ENCODE results near the gene CHRNA10. TPM values are rescaled to one million over a fixed set of nuclear protein-coding genes. Genes with fewer than 3 reads are reported as not detected.

Gene CHRNA10
- total and polyA plus RNA-seq, 2 experiments from 2014 or later = 0.53 TPM; not detected in 1

GRCh38 chr11:3675971-3676370, 4.8 kb upstream of the CHRNA10 start:
- Histone ChIP-seq H3K27me3 (no peaks in the 10 kb centered on the region), H3K27ac (no peak overlapping the region), H2AFZ (no peak overlapping the region), H4K20me1 (ENCODE audit: insufficient read depth, poor library complexity, severe bottlenecking) (no peaks in the 10 kb centered on the region), H3K4me1 (ENCODE audit: insufficient read depth) (no peaks in the 10 kb centered on the region), H3K4me3 (no peak overlapping the region), H3K9me3 (ENCODE audit: low read depth) (no peaks in the 10 kb centered on the region), H3K36me3 (replicated peaks; ENCODE audit: insufficient read depth, low read depth) (no peaks in the 10 kb centered on the region), H3K4me2 (no peak overlapping the region), H3K9me2 (replicated peaks; ENCODE audit: insufficient read depth) (no peaks in the 10 kb centered on the region), H3K79me2 (no peaks in the 10 kb centered on the region)
- WGBS (ENCODE audit: low lambda C conversion rate, missing lambda C conversion rate) = 98% methylated on average over 11 of the region's 11 CpGs
- TF ChIP-seq EZH2 (IDR thresholded peaks at IDR 0.05; ENCODE audit: borderline replicate concordance) (no peak), EZH2phosphoT487 (IDR thresholded peaks at IDR 0.05; ENCODE audit: low read depth, severe bottlenecking, unreplicated experiment) (no peak)
- DNase-seq (ENCODE audit: low spot score) = no peak

- no peak for DNase-seq (ENCODE audit: low spot score)
- H3K27ac ChIP-seq = no peak overlapping the region
- no peaks in the 10 kb centered on the region for H3K9me3 ChIP-seq (ENCODE audit: low read depth)
- H3K4me1 ChIP-seq (ENCODE audit: insufficient read depth) = no peaks in the 10 kb centered on the region
- TF ChIP-seq EZH2phosphoT487 (IDR thresholded peaks at IDR 0.05; ENCODE audit: low read depth, severe bottlenecking, unreplicated experiment) (no peak), CTCF (IDR thresholded peaks at IDR 0.05; ENCODE audit: poor library complexity) (no peak)
- H3K4me3 ChIP-seq = no peak overlapping the region
- H3K4me2 ChIP-seq = no peak overlapping the region
- H2AFZ ChIP-seq = no peak overlapping the region
- no peaks in the 10 kb centered on the region for H4K20me1 ChIP-seq (ENCODE audit: insufficient read depth, poor library complexity, severe bottlenecking)
- no peaks in the 10 kb centered on the region for H3K36me3 ChIP-seq (replicated peaks; ENCODE audit: insufficient read depth, low read depth)
- WGBS (ENCODE audit: low lambda C conversion rate, missing lambda C conversion rate) = 95% methylated on average over 1 of the region's 1 CpG
- H3K27me3 ChIP-seq = no peaks in the 10 kb centered on the region
- no peaks in the 10 kb centered on the region for H3K79me2 ChIP-seq
- no peaks in the 10 kb centered on the region for H3K9me2 ChIP-seq (replicated peaks; ENCODE audit: insufficient read depth)
Observed at GRCh38 chr11:3674189-3674588, 3.0 kb upstream of the CHRNA10 start.

GRCh38 chr11:3669742-3670183, 1.4 kb downstream of the CHRNA10 start:
- H3K4me2 ChIP-seq = no peak overlapping the region
- WGBS (ENCODE audit: low lambda C conversion rate, missing lambda C conversion rate) = 90% methylated on average over 5 of the region's 5 CpGs
- H3K36me3 ChIP-seq (replicated peaks; ENCODE audit: insufficient read depth, low read depth) = no peaks in the 10 kb centered on the region
- no peaks in the 10 kb centered on the region for H3K9me3 ChIP-seq (ENCODE audit: low read depth)
- no peaks in the 10 kb centered on the region for H3K9me2 ChIP-seq (replicated peaks; ENCODE audit: insufficient read depth)
- TF ChIP-seq CTCF (IDR thresholded peaks at IDR 0.05; ENCODE audit: poor library complexity) (no peak), EZH2phosphoT487 (IDR thresholded peaks at IDR 0.05; ENCODE audit: low read depth, severe bottlenecking, unreplicated experiment) (no peak), EZH2 (IDR thresholded peaks at IDR 0.05; ENCODE audit: borderline replicate concordance) (no peak)
- no peaks in the 10 kb centered on the region for H4K20me1 ChIP-seq (ENCODE audit: insufficient read depth, poor library complexity, severe bottlenecking)
- H3K4me3 ChIP-seq = no peak overlapping the region
- DNase-seq (ENCODE audit: low spot score) = no peak
- no peak overlapping the region for H2AFZ ChIP-seq
- H3K27ac ChIP-seq = no peak overlapping the region
- H3K27me3 ChIP-seq = no peaks in the 10 kb centered on the region
- H3K4me1 ChIP-seq (ENCODE audit: insufficient read depth) = no peaks in the 10 kb centered on the region
- H3K79me2 ChIP-seq = no peaks in the 10 kb centered on the region

DNA sequence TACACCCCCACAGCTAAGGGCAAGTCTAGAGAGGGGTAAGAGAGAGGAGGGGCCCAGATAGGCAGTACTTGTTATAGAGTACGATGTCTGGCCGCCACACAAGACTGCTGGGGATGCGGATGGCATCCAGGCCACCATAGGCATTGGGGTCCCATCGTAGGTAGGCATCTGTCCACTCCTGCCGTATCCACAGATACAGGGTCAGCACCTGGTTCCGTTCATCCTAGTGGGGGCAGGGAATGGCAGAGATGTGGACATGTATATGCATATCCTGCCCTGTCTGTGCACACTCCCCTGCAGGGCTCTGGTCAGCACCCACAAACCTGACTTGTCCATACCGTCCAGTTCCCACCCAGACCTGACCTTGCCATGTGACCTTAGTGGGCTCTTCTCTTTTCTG, 2.1 kb downstream of the CHRNA10 start:
- TF ChIP-seq CTCF (IDR thresholded peaks at IDR 0.05; ENCODE audit: poor library complexity) = no peak
- TF ChIP-seq EZH2 (IDR thresholded peaks at IDR 0.05; ENCODE audit: borderline replicate concordance) = no peak
- TF ChIP-seq EZH2phosphoT487 (IDR thresholded peaks at IDR 0.05; ENCODE audit: low read depth, severe bottlenecking, unreplicated experiment) = no peak
- no peak for DNase-seq (ENCODE audit: low spot score)
- Histone ChIP-seq H3K4me3 (no peak overlapping the region), H3K9me2 (replicated peaks; ENCODE audit: insufficient read depth) (no peaks in the 10 kb centered on the region), H3K36me3 (replicated peaks; ENCODE audit: insufficient read depth, low read depth) (no peaks in the 10 kb centered on the region), H2AFZ (no peak overlapping the region), H3K4me2 (no peak overlapping the region), H3K27ac (no peak overlapping the region), H3K79me2 (no peaks in the 10 kb centered on the region), H4K20me1 (ENCODE audit: insufficient read depth, poor library complexity, severe bottlenecking) (no peaks in the 10 kb centered on the region), H3K27me3 (no peaks in the 10 kb centered on the region), H3K9me3 (ENCODE audit: low read depth) (no peaks in the 10 kb centered on the region), H3K4me1 (ENCODE audit: insufficient read depth) (no peaks in the 10 kb centered on the region)
- WGBS (ENCODE audit: low lambda C conversion rate, missing lambda C conversion rate) = 98% methylated on average over 7 of the region's 7 CpGs

Measured in hepatocyte (in vitro differentiated cells).